Activated T-helper 9 cell treated with anti-CD3 and anti-CD28 coated beads, Interleukin-2, amount 50 U/mL, for 16 hours (primary cell): ENCODE measurements around the gene ABHD12.

Source experiments
- DNase-seq: peaks from one replicate; pipeline ENCODE4 v3.0.0-alpha.2; 2020; ENCODE audit warnings: low read depth

ABHD12 gene

DNA sequence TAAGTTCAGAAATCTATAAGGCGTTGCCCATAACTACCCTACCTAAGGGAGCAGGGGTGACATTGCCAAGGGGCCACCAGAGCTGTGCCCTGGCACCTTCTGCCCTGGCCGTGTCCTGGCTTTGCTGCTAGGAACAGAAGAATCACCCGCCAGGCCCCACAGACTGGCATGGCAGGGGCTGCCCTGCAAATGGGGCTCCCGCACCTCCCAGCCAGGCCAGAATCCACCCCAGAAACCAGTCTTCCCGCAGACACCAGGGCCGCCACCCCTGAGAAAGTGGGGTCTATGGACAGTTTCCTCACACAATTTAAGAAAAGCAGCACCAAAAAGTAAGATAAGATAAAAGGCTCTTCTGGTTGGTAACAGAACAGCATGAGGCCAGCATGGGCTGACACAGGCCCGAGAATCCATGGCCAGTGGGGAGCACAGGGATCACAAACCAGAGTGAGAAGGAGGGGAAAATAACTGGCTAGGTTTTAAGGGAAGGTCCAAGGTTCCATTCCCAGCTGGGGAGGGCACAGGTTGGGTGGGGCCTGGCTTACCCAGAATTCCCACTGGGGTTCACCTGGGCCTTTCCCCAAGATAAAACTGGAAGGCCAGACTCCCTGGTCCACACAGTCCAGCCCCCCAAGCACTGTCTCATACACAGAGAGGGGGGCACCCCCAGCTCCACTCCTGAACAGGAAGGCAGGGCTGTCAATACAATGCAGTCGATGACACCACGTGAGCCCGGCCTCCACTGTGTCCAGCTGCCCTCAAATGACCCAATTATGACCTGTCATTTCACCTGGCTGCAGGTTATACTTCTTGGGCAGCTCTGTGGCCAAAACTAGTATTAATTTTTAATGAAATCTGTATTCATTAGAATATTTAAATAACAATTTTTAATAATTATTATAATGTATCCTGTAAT, 83.4 kb downstream of the ABHD12 start:
- no peak for DNase-seq

DNA sequence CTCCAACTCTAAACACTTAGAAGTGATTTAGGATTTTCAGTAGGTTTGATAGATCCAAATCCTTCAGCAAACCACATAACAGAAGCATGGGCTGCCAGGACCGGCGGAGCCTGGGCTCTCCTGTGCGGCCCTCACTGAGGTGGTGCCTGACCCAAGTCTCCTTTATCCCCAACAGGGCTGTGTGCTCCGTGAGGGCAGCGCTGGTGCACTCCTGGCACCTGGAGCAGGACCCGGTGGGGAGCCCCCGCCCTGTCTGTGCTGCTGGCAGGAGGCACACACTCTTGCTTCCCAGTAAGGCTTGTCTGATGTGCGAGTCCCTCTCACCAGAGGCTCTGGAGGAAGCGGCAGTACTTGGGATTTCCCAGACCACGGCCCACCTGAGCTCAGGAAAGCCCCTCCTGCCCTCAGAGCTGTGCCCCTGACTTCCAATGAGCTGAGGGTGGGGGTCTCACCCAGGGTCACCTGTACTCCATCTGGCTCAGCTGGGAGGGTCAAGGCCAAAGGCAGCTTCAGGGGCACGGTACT, 86.5 kb downstream of the ABHD12 start:
- no peak for DNase-seq

- no peak for DNase-seq
These were observed 87.2 kb downstream of the ABHD12 start for GRCh38 chr20:25303292-25304024.

GRCh38 chr20:25302596-25302995, 88.0 kb downstream of the ABHD12 start:
- DNase-seq: no peak

- DNase-seq: no peak
These were observed 89.2 kb downstream of the ABHD12 start for GRCh38 chr20:25301357-25301920.

- no peak for DNase-seq
These were observed 90.0 kb downstream of the ABHD12 start for GRCh38 chr20:25300496-25301170.

DNA sequence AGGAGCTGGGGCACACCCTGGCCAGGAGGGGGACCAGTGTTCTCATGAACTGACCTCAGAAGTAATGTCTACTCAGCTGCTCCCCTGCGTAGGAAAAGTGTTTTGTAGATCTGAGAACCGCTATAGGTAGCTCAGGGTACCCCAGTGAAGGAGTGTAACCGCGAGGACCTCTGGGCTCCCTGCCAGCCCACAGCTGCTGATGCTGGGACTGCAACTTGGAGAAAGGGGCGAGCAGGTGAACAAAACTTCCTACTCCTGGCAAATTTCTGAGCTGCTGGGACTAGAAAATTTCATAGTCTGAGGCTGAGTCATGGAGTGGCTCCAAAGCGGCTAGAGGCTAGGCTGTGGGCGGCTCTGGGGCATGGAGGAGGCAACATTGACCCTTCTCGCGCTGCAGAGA, 90.8 kb downstream of the ABHD12 start:
- DNase-seq: no peak

- no peak for DNase-seq
These were observed 93.3 kb downstream of the ABHD12 start for GRCh38 chr20:25297141-25297905.

- DNase-seq: no peak
These were observed 94.2 kb downstream of the ABHD12 start for GRCh38 chr20:25296094-25297093.

GRCh38 chr20:25295386-25296093, 95.1 kb downstream of the ABHD12 start:
- DNase-seq: no peak

DNA sequence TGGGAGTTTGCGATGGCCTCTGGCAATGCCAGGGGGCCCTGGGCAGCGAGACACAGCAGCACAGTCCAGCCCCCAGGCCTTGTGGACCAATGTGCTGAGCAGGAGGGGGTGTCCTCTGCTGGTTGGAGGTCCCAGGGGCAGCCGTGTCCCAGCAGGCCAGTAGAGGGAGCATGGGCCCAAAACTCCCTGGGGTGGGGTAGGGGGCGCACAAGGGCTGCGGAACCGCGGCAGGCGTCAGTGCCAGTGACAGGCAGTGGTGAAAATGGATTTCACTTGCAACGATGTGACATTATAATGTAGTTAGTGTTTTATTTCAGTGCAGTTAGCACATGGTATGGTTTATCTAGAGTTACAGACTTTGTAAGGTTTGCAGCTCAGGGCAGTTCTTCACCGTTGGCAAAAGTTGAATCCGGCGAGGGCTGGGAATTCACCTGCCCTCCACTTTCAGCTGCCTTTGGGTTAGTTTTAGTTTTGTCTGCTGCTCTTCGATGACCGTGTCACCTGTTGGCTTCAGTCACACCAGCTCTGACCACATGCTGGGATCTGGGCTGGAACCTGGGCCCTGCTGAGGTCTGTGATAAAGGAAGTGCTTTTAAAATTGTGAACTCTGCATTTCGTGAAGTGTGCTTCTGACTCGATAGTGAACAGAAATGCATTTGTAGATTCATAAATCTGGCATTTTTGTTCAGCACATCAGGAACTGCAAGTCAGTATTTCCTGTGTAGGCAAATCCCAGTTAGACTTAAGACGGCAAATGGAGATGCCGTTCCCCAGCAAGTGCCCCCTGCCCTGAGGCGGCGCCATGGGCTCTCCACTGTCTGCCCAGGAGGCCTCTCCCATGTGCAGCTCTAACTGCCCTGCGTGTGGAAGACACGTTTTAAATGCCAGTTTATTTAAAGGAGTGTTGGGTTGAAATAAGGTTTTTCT, 95.9 kb downstream of the ABHD12 start:
- peak; percentile 25 for DNase-seq

DNA sequence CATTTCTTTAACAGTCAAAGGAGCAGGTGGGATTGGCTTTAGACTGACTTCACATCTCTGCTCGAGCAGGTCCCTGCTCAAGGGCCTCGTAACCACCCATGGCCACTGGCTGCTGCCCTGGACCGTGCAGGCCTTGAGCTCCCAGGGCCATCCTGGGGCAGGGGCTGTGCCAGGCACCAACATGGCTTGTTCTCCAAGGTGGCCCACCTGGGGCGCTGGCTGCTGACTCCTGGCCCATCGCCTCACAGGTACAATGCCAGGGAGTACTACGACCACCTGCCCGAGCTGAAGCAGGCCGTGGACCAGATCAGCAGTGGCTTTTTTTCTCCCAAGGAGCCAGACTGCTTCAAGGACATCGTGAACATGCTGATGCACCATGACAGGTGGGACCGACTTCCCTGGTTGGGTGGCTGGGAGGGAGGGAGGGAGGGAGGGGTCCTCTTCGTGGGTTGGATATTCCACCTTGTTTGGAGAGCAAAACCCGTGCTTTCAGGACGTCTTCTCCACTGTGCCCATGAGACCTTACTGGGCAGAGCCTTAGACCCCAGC, 96.7 kb downstream of the ABHD12 start:
- no peak for DNase-seq

- no peak for DNase-seq
These were observed 97.1 kb downstream of the ABHD12 start for GRCh38 chr20:25293507-25293906.

- no peak for DNase-seq
These were observed 98.3 kb downstream of the ABHD12 start for GRCh38 chr20:25292176-25292891.

GRCh38 chr20:25291432-25292133, 99.1 kb downstream of the ABHD12 start:
- DNase-seq: no peak

DNA sequence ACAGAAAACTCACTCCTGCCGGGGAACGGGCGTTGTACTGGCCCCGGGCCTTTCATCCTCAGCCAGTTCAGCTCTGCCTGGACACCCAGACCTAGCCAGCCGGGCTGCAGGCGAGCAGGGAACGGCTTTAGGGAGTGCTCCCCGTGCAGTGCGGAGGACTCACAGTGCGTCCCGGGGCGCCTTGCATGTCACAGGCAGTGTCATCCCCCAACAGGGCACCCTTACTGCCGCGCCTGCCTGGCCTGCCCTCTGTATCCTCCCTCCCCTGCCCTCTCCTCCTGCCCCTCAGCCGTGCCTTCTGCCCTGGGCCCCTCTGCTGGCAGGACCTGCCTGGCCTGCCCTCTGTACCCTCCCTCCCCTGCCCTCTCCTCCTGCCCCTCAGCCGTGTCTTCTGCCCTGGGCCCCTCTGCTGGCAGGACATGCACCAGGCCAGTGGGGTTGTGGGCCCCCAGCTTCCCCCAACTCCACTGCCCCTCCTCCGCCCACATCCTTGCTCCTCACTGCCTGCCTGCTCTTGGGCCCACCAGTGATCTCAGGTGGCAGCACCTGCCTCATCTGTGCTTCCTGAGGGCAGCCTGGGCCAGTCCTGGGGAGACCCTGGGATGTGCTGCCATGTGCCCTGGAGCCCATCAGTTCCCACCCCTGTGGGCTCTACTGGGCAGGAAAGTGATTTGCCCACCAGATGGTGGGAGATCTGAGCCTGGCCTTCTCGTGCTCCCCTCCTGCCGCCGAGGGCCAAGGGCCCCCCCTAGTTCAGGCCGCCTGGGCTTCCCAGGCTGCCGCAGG, 99.8 kb downstream of the ABHD12 start:
- DNase-seq: no peak
